Dermis microvascular lymphatic vessel endothelial cell (primary cell): Measurements from ENCODE around the gene IGLL5. TPM values are rescaled to one million over a fixed set of nuclear protein-coding genes. Genes with fewer than 3 reads are reported as not detected.

Experiments used
- DNase-seq, 2 donors: peaks; one replicate each; pipeline versions ENCODE4 v3.0.0 to v3.0.0-alpha.2; 2010; ENCODE audit warnings: low read depth in 2 of 2
- total RNA-seq: library from RNA; depleted of rRNA; stranded (reverse); fragments of >200 nt; gene quantifications from 2 replicates; pipeline ENCODE4 v1.2.1, GENCODE V29; 2014

IGLL5 gene
- not detected in 2 replicates for total RNA-seq

DNA sequence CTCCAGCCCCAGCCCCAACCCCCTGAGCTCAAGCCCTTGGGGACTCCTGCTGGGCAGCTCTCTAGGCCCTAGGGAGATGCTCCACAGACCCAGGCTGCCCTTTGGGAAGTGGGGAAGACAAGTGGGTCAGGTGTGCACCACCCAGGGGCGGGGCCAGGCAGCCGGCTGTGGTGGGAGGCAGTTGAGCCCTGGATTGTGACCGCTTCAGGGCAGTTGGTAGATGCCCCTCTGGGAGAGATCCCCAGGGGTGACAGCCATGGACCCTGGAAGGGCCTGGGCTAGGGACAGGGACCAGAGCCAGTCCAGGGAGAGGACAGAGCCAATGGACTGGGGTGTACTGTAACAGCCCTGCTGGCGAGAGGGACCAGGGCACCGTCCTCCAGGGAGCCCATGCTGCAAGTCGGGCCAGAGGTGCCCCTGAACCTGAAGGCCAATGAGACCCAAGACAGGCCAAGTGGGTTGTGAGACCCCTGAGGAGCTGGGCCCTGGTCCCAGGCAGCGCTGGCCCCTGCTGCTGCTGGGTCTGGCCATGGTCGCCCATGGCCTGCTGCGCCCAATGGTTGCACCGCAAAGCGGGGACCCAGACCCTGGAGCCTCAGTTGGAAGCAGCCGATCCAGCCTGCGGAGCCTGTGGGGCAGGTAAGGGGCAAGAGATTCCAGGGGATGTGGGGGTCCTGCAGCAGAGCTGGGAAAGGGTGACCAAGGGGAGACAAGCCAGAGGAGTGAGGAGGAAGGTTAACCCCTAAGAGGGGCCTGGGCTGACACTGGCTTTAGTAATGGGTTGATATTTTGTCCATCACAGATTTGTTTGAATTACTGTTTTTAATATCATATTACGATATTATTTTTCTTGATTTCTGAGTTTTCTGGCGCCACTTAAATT, at the start of gene IGLL5:
Gene IGLL5 (plus strand): TSS at position 196 of the 883 bp plus-strand sequence. CDS start 238 bp downstream, at position 434.
- no peak for DNase-seq

GRCh38 chr22:22838148-22838786, 49.3 kb upstream of the IGLL5 start:
- no peak for DNase-seq

- no peak for DNase-seq
These were observed 47.9 kb upstream of the IGLL5 start for GRCh38 chr22:22839570-22840314.

DNA sequence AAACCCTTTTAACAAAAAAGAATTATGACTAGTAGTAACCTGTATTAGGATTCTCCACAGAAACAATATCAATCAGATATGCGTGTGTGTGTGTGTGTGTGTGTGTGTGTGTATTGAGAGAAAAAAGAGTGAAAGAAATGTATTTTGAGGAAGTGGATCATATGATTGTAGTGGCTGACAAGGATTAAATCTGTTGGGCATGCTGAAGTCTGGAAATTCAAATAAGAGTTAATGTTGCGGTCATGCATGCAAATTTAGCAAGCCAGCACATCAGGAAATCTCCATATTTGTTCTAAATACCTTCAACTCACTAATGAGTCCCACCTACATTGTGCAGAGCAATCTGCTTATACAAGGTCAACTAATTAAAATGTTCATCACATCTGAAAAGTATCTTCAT, 46.8 kb upstream of the IGLL5 start:
- DNase-seq: no peak

DNA sequence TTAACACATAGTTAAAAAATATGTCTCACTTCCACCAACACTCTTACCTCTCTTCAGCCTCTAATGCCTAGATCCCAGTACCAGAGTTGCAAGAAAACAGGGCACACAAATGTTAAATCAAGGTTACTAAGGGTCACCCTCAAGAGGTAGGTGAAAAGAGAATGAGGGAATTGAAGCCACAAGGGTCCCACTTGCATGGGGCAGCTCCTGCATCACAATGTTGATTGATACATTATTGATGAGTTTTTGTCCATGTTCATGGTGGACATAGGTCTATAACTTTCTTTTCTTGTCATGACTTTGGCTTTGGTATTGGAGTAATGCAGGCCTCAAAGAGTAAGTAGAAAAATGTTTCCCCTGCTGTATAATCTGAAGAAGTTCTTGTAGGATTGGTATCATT, 46.0 kb upstream of the IGLL5 start:
- no peak for DNase-seq

DNA sequence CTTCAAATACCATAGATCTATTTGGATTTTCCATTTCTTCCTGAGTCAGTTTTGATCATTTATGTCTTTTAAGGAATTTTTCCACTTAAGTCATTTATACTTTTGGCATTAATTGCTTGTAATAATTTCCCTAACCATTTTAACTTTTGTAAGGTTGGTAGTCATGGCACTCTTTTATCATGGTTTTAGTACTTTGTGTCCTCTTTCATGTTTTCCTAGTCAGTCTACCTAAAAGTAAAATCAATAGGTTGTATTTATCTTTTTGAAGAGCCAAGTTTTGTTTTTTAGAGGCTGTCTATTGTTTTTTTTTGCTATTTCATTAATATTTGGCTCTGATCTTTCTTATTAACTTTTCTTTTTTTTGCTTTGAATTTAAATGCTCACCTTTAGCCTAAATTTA, 45.5 kb upstream of the IGLL5 start:
- DNase-seq: no peak

DNA sequence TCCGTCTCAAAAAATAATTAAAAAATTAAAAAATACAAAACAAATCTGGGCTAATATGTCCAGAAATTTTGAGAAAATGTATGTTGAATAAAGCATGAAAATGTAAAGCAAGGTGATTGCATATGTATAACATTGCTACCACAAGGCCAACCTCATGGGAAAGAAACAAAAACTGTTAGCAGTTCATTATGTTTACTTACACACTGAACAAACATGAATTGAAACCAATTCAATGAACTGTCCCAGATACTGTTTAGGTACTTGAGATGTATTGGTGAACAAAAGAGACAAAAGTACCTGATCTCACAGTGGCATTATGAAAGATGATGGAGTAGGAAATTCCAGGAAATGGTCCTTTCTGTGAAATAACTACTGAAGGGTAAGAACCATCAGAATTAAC, 43.8 kb upstream of the IGLL5 start:
- no peak for DNase-seq

- DNase-seq: no peak
These were observed 40.4 kb upstream of the IGLL5 start for GRCh38 chr22:22847241-22847640.

DNA sequence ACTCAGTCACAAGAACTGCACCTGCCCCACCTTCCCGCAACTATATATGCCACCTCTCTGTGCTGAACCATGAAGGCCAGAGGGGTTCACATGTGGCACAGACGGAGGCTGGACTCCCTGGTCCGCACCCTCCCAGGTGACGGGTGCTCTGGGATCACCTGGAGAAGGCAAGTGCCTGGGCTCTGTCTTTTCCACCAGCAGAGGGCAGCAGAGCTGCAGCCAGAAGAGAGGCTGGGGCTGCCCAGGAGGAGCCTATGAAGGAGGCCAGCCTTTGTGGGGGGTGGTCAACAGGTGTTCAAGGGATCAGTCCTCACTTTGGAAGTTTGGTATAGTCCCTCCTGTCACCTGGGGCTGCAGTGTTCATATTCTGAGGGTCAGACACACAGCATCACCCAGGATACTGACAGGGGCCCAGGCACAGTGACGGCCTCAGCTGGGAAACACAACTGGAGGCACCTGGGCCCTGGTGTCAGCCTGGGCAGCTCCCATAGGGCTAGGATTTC, 39.2 kb upstream of the IGLL5 start:
- peak; percentile 11 to 61 for DNase-seq

DNA sequence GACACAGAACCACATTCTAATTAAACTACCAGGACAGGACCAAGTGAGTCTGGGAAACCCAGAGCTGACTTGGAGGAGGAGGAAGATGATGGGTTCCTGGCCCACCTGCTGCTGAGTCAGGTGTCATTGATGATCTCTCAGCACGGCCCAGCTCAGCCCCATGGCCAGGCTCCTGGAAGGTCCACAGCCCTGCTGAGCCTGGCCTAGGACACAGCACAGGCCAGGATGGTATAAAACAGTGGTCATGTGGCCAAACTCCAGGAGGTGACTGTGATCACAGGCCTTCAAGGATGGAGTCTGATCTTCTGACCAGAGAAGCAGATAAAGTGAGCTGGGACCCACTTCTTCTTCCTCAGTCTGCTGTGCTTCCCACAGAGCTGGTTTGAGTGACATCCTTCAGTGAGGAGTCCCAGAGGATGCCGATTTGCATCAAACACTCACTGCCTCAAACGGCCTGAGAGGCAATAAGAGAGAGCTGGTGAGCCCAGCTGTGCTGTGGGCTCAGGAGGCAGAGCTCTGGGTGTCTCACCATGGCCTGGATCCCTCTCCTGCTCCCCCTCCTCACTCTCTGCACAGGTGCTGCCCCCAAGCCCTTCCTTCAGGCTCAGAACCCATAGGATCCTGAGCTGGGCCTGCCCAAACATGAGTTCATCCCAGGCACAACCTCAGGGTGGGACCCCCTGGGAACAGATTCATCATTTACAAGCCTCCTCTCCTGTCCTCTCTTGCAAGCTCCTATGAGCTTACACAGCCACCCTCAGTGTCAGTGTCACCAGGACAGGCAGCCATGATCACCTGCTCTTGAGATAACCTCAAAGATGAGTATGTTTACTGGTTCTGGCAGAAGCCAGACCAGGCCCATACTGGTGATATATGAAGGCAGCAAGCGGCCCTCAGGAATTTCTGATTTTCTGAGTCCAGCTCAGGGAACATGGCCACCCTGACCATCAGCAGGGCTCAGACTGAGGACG, 37.7 kb upstream of the IGLL5 start:
- DNase-seq: no peak

GRCh38 chr22:22851969-22852368, 35.6 kb upstream of the IGLL5 start:
- DNase-seq: no peak

GRCh38 chr22:22853713-22854112, 33.9 kb upstream of the IGLL5 start:
- no peak for DNase-seq

DNA sequence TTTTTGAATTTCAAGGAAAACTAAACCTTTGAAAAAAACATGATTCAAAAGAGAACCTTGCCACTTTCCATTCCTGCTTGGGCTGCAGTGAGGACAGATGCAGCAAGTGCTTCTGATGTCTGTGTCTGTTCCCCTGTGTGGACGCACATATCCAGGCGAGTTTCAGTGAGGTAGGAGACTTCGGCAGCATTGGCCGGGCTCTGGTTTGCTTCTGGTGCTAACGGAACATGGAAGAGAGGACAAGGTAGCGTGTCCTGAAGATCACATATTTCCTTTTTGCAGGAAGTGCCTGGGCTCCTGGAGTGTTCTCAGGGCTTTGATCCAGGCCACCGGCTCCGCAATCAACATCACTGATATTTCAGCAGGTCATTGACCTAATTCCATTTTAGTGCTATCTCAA, 33.1 kb upstream of the IGLL5 start:
- DNase-seq: no peak

- no peak for DNase-seq
These were observed 32.5 kb upstream of the IGLL5 start for GRCh38 chr22:22855085-22855484.

DNA sequence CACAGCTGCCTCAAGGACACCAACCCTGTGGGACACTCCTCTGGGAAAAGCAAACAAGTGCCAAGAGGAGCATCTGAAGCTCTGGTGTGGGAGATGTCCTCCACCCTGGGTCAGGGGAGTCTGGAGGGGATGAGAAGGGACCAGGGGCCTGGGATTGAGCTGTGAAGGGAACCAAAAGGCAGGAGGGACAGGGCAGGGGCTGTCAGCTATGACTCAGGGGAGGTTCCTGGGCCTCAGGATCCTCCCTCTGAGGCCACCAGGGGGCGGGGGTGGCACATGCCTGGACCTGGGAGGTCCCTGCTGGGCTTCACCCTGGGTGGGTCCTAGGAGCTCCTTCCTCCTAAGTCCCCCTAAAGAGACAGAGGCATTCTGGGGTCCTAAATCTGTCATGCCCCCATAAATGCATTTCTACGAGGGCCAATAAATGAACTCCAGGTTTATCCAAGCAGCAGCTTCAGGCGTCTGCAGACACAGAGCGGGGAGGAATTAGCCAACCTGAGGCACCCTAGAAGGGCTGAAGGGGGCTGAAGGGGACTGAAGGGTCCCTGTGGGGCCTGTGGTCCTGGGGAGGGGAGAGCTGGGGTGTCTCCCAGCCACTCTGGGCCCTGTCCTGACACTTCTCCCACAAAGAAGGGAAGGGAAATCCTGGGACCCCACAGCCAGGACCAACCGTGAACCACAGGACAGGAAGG, 31.9 kb upstream of the IGLL5 start:
- peak in 1 of 2 donors; percentile 12 for DNase-seq

- DNase-seq: no peak
These were observed 31.3 kb upstream of the IGLL5 start for GRCh38 chr22:22856364-22856763.

DNA sequence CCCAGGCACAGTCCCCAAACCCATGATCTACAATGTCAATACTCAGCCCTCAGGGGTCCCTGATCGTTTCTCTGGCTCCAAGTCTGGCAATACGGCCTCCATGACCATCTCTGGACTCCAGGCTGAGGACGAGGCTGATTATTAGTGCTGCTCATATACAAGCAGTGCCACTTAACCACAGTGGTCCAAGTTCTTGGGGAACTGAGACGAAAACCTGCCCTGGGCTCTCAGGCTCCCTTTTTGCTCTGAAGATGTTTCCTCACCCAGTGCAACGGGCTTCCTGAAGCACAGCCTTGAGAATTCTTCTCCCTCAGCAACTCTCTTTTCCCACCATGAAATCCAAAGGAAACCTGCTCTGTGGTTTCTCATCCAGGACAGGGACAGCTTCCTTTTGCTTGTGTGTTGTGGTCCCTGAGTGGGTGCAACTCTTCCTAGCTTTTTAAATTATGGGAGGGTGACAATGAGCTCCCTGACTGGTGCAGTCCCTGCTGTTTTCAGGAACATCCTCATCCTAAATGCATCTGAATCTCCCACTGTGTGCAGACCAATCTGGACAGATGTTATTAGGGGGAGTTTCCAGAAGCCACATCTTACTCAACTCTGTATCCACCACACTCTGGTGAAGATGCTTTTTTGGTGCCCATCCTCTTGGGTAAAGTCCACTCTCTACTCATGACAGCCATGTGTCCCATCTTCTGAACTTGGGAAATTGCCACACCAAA, 30.6 kb upstream of the IGLL5 start:
- DNase-seq: no peak

GRCh38 chr22:22857607-22858558, 29.7 kb upstream of the IGLL5 start:
- DNase-seq: no peak
